Neural cell (in vitro differentiated cells): ENCODE results near the gene UBE2V1. TPM values are rescaled to one million over a fixed set of nuclear protein-coding genes. Genes with fewer than 3 reads are reported as not detected.
"Not testable (repeated sequence)": the region's sequence is repeated elsewhere in the genome, so short reads cannot be mapped to it uniquely, and the experiment has no call there.

ENCODE experiments used
- H2AFZ ChIP-seq: fragments of 200-600, 300-800 bp; sonication (generic), shearing (Covaris generic); 2 replicates; pipeline ENCODE4 v1.6.0; 2014; ENCODE audit warnings: low read depth, mild to moderate bottlenecking, antibody characterized with exemption, low read length, moderate library complexity
- H3F3A ChIP-seq: fragments of 200-600 bp; shearing (Covaris generic); 2 replicates; pipeline ENCODE4 v1.6.1; 2016; ENCODE audit warnings: mild to moderate bottlenecking, moderate library complexity, mixed read lengths, antibody characterized with exemption, low read length; ENCODE audit not compliant: insufficient read depth, poor library complexity, severe bottlenecking
- H3K27ac ChIP-seq: fragments of 200-600, 300-800 bp; sonication (generic), shearing (Covaris generic); 2 replicates; pipeline ENCODE4 v1.5.1; 2014; ENCODE audit warnings: mild to moderate bottlenecking, low read length, moderate library complexity
- H3K27me3 ChIP-seq: fragments of 300-800, 200-600 bp; sonication (generic), shearing (Covaris generic); 2 replicates; pipeline ENCODE4 v1.6.0; 2014; ENCODE audit warnings: mild to moderate bottlenecking, low read depth, low read length, moderate library complexity; ENCODE audit not compliant: insufficient read depth
- H3K36me3 ChIP-seq: fragments of 300-800, 200-600 bp; sonication (generic), shearing (Covaris generic); 2 replicates; pipeline ENCODE4 v1.5.1; 2014; ENCODE audit warnings: mild to moderate bottlenecking, antibody characterized with exemption, low read length, moderate library complexity; ENCODE audit not compliant: insufficient read depth
- H3K4me2 ChIP-seq: fragments of 300-800, 200-600 bp; sonication (generic), shearing (Covaris generic); 2 replicates; pipeline ENCODE4 v1.6.0; 2014; ENCODE audit warnings: mild to moderate bottlenecking, low read length
- H3K4me3 ChIP-seq: fragments of 300-800, 200-600 bp; sonication (generic), shearing (Covaris generic); 2 replicates; pipeline ENCODE4 v1.5.1; 2014; ENCODE audit warnings: mild to moderate bottlenecking, low read length, moderate library complexity
- H3K79me2 ChIP-seq: fragments of 200-600 bp; shearing (Covaris generic); replicated peaks from 2 replicates; pipeline ENCODE4 v1.6.0; 2014; ENCODE audit warnings: mild to moderate bottlenecking, low read length, moderate library complexity; ENCODE audit not compliant: insufficient read depth
- H3K9ac ChIP-seq: fragments of 300-800, 200-600 bp; sonication (generic), shearing (Covaris generic); 2 replicates; pipeline ENCODE4 v1.6.1; 2016; ENCODE audit warnings: mild to moderate bottlenecking, low read length, mixed read lengths
- H3K9me2 ChIP-seq: fragments of 200-600 bp; shearing (Covaris generic); 2 replicates; pipeline ENCODE4 v1.6.1; 2016; ENCODE audit warnings: mild to moderate bottlenecking, low read length, mixed read lengths; ENCODE audit not compliant: insufficient read depth
- H3K9me3 ChIP-seq: fragments of 200-600, 300-800 bp; sonication (generic), shearing (Covaris generic); 2 replicates; pipeline ENCODE4 v1.6.1; 2016; ENCODE audit warnings: mild to moderate bottlenecking, mixed run types, low read length, moderate library complexity, mixed read lengths
- H4K20me1 ChIP-seq: fragments of 200-600 bp; shearing (Covaris generic); 2 replicates; pipeline ENCODE4 v1.6.1; 2016; ENCODE audit warnings: mild to moderate bottlenecking, mixed run types; ENCODE audit not compliant: insufficient read depth
- EP300 ChIP-seq: fragments of 450-650 bp; conservative IDR thresholded peaks from 2 replicates; pipeline ENCODE4 v1.6.1; 2014; ENCODE audit warnings: antibody characterized with exemption, mild to moderate bottlenecking, moderate library complexity; ENCODE audit not compliant: poor library complexity, severe bottlenecking
- EZH2 ChIP-seq: fragments of 200-600, 300-800 bp; shearing (Covaris generic), sonication (generic); IDR thresholded peaks from 2 replicates; pipeline ENCODE4 v1.6.1; 2014; ENCODE audit warnings: antibody characterized with exemption, low read length, borderline replicate concordance, mild to moderate bottlenecking; ENCODE audit not compliant: insufficient read depth, poor library complexity, severe bottlenecking
- MXI1 ChIP-seq: fragments of 450-650 bp; conservative IDR thresholded peaks from 2 replicates; pipeline ENCODE4 v1.6.1; 2014; ENCODE audit warnings: antibody characterized with exemption, mild to moderate bottlenecking; ENCODE audit not compliant: poor library complexity, severe bottlenecking
- POLR2AphosphoS5 ChIP-seq: IDR thresholded peaks from 2 replicates; pipeline ENCODE4 v1.6.1; 2012
- RAD21 ChIP-seq: fragments of 450-650 bp; conservative IDR thresholded peaks from 2 replicates; pipeline ENCODE4 v1.6.1; 2014; ENCODE audit warnings: antibody characterized with exemption, mild to moderate bottlenecking, moderate library complexity
- SMC3 ChIP-seq: fragments of 450-650 bp; conservative IDR thresholded peaks from 2 replicates; pipeline ENCODE4 v1.6.1; 2014; ENCODE audit warnings: antibody characterized with exemption, mild to moderate bottlenecking, moderate library complexity; ENCODE audit not compliant: poor library complexity
- TAF1 ChIP-seq: IDR thresholded peaks from 2 replicates; pipeline ENCODE4 v1.6.1; 2012; ENCODE audit warnings: low read depth
- polyA plus RNA-seq: library from polyadenylated mRNA; depleted of rRNA; stranded (reverse); fragments of >200 nt; gene quantifications from 2 replicates; pipeline ENCODE4 v1.2.3, GENCODE V29; 2014
- TF ChIP-seq, protein P1 (sequence below): IDR thresholded peaks from 2 replicates; pipeline ENCODE4 v1.6.1; 2012; ENCODE audit warnings: borderline replicate concordance
- TF ChIP-seq, protein P2 (sequence below): fragments of 450-650 bp; IDR thresholded peaks from 2 replicates; pipeline ENCODE4 v1.5.1; 2014; ENCODE audit warnings: antibody characterized with exemption, mild to moderate bottlenecking, moderate library complexity; ENCODE audit not compliant: poor library complexity, severe bottlenecking

Gene UBE2V1
- polyA plus RNA-seq, 1 donor from 2014 or later: 34.4 TPM

DNA sequence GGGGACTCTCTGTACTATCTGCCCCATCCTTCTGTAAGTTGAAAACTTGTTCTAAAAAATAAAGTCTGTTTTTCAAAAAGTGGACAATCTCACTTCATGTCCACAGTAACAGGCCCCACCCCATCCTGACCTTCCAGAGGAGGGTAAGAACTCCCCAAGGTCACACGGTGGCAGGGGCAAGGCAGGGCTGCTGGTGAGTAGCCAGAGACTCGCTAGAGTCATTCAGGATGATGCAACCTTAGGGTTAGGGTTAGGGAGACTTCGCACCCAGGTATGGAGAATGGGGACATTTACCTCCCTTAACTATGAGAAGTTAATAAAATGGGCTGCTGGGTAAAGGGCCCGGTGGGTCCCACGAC, 25.1 kb upstream of the UBE2V1 start:
- H3K9me2 ChIP-seq: no peaks in the 10 kb centered on the region
- no peak overlapping the region for H3K27ac ChIP-seq
- no peak overlapping the region for H2AFZ ChIP-seq
- no peaks in the 10 kb centered on the region for H3F3A ChIP-seq
- H3K27me3 ChIP-seq: no peaks in the 10 kb centered on the region
- H3K4me3 ChIP-seq: no peak overlapping the region
- no peak overlapping the region for H3K9ac ChIP-seq
- H3K4me2 ChIP-seq: no peak overlapping the region
- TF ChIP-seq EP300 (no peak), EZH2 (no peak), TAF1 (no peak), RAD21 (no peak), SMC3 (no peak), MXI1 (no peak), POLR2AphosphoS5 (no peak)
- TF ChIP-seq, protein P1, sequence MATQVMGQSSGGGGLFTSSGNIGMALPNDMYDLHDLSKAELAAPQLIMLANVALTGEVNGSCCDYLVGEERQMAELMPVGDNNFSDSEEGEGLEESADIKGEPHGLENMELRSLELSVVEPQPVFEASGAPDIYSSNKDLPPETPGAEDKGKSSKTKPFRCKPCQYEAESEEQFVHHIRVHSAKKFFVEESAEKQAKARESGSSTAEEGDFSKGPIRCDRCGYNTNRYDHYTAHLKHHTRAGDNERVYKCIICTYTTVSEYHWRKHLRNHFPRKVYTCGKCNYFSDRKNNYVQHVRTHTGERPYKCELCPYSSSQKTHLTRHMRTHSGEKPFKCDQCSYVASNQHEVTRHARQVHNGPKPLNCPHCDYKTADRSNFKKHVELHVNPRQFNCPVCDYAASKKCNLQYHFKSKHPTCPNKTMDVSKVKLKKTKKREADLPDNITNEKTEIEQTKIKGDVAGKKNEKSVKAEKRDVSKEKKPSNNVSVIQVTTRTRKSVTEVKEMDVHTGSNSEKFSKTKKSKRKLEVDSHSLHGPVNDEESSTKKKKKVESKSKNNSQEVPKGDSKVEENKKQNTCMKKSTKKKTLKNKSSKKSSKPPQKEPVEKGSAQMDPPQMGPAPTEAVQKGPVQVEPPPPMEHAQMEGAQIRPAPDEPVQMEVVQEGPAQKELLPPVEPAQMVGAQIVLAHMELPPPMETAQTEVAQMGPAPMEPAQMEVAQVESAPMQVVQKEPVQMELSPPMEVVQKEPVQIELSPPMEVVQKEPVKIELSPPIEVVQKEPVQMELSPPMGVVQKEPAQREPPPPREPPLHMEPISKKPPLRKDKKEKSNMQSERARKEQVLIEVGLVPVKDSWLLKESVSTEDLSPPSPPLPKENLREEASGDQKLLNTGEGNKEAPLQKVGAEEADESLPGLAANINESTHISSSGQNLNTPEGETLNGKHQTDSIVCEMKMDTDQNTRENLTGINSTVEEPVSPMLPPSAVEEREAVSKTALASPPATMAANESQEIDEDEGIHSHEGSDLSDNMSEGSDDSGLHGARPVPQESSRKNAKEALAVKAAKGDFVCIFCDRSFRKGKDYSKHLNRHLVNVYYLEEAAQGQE: no peak
- TF ChIP-seq, protein P2, sequence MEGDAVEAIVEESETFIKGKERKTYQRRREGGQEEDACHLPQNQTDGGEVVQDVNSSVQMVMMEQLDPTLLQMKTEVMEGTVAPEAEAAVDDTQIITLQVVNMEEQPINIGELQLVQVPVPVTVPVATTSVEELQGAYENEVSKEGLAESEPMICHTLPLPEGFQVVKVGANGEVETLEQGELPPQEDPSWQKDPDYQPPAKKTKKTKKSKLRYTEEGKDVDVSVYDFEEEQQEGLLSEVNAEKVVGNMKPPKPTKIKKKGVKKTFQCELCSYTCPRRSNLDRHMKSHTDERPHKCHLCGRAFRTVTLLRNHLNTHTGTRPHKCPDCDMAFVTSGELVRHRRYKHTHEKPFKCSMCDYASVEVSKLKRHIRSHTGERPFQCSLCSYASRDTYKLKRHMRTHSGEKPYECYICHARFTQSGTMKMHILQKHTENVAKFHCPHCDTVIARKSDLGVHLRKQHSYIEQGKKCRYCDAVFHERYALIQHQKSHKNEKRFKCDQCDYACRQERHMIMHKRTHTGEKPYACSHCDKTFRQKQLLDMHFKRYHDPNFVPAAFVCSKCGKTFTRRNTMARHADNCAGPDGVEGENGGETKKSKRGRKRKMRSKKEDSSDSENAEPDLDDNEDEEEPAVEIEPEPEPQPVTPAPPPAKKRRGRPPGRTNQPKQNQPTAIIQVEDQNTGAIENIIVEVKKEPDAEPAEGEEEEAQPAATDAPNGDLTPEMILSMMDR: no peak
- no peaks in the 10 kb centered on the region for H3K9me3 ChIP-seq
- peaks cover 8% of the 10 kb centered on the region for H3K36me3 ChIP-seq
- no peaks in the 10 kb centered on the region for H4K20me1 ChIP-seq
- no peaks in the 10 kb centered on the region for H3K79me2 ChIP-seq

DNA sequence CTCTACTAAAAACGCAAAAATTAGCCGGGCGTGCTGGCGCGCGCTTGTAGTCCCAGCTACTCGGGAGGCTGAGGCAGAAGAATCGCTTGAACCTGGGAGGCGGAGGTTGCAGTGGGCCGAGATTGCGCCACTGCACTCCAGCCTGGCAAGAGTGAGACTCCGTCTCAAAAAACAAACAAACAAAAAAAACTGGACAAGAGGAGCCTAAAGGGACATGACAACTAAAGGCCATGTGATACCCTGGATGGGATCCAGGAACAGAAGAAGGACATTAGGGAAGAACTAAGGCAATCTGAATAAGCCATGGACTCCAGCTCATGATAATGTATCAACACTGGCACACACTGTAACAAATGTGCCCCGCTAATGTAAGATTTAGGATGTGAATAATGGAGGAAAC, 24.8 kb upstream of the UBE2V1 start:
- H3K9me2 ChIP-seq, H2AFZ ChIP-seq, H3K36me3 ChIP-seq, H3K27me3 ChIP-seq, H3K4me3 ChIP-seq, H3K9me3 ChIP-seq, H3F3A ChIP-seq, H3K9ac ChIP-seq, H3K27ac ChIP-seq, H3K79me2 ChIP-seq, H3K4me2 ChIP-seq, H4K20me1 ChIP-seq: not testable (repeated sequence)

DNA sequence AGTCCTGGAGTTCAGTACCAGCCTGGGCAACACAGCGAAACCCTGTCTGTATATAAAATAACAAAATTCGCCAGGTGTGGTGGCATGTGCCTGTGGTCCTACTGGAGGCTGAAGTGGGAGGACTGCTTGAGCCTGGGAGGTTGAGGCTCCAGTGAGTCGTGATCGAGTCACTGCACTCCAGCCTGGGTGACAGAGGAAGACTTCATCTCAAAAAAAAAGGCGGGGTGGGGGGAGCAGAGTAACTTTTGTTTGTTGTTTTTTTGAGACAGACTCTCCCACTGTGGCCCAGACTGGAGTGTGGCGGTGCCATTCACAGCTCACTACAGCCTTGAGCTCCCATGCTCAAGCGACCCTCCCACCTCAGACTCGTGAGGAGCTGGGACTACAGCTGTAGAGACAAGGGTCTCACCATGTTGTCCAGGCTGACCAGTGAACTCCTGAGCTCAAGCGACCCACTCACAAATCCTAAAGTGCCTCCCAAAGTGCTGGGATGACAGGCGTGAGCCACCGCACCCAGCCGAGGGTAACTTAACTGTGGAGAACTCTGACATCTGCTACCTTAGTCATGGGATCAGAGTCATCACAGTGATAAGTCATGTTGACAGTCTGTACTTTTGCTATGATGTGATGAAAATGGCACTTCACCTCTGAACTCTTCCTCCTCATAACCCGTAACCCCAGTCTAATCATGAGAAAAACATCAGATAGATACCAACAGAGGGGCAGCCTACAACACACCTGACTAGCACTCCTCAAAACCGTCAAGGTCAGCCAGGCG, 24.1 kb upstream of the UBE2V1 start:
- Histone ChIP-seq H3K9ac (no peak overlapping the region), H3K4me3 (no peak overlapping the region), H3F3A (no peaks in the 10 kb centered on the region), H3K79me2 (no peaks in the 10 kb centered on the region), H3K36me3 (peaks cover 8% of the 10 kb centered on the region), H3K9me2 (no peaks in the 10 kb centered on the region), H3K27ac (no peak overlapping the region), H3K9me3 (no peaks in the 10 kb centered on the region), H4K20me1 (no peaks in the 10 kb centered on the region), H3K27me3 (no peaks in the 10 kb centered on the region), H2AFZ (no peak overlapping the region), H3K4me2 (no peak overlapping the region)
- TF ChIP-seq POLR2AphosphoS5: no peak
- TF ChIP-seq, protein P1: no peak

DNA sequence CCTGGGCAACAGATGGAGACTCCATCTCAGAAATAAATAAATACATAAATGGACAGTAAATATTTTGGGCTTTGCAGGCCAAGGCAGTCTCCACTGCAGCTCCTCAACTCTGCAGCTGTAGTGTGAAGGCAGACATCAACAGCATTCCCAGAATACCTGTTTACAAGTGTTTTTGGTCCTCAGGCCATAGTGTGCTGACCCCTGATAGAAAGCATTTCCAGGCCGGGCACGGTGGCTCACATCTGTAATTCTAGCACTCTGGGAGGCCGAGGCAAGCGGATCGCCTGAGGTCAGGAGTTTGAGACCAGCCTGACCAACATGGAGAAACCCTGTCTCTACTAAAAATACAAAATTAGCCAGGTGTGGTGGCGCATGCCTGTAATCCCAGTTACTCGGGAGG, 22.2 kb upstream of the UBE2V1 start:
- not testable (repeated sequence) for H4K20me1 ChIP-seq, H3K9me2 ChIP-seq, H3K9me3 ChIP-seq, H3K9ac ChIP-seq, H3K4me3 ChIP-seq, H3K36me3 ChIP-seq, H3F3A ChIP-seq, H3K27ac ChIP-seq, H2AFZ ChIP-seq, H3K79me2 ChIP-seq, H3K4me2 ChIP-seq, H3K27me3 ChIP-seq
